ENCODE measurements around the gene NXPH1.

Gene NXPH1

GRCh38 chr7:8581842-8582241 lies 148.4 kb downstream of the NXPH1 start:
- Histone ChIP-seq H3K36me3 (ENCODE audit: control insufficient read depth, insufficient read depth, low read length, severe bottlenecking) (no peaks in the 10 kb centered on the region), H3K9ac (ENCODE audit: low read length) (no peak overlapping the region), H3K4me1 (ENCODE audit: control insufficient read depth, insufficient read depth, low read length) (no peaks in the 10 kb centered on the region), H3K4me3 (ENCODE audit: low read length) (no peak overlapping the region), H3K27me3 (replicated peaks; ENCODE audit: control insufficient read depth, insufficient read depth, low read length) (no peaks in the 10 kb centered on the region), H3K9me3 (ENCODE audit: control insufficient read depth, low read length) (no peaks in the 10 kb centered on the region)
- no peak for DNase-seq (ENCODE audit: low read depth)

GRCh38 chr7:8582728-8583127 lies 149.3 kb downstream of the NXPH1 start:
- Histone ChIP-seq H3K9ac (ENCODE audit: low read length) (no peak overlapping the region), H3K4me3 (ENCODE audit: low read length) (no peak overlapping the region), H3K36me3 (ENCODE audit: control insufficient read depth, insufficient read depth, low read length, severe bottlenecking) (no peaks in the 10 kb centered on the region), H3K9me3 (ENCODE audit: control insufficient read depth, low read length) (no peaks in the 10 kb centered on the region), H3K27me3 (replicated peaks; ENCODE audit: control insufficient read depth, insufficient read depth, low read length) (no peaks in the 10 kb centered on the region), H3K4me1 (ENCODE audit: control insufficient read depth, insufficient read depth, low read length) (no peaks in the 10 kb centered on the region)
- no peak for DNase-seq (ENCODE audit: low read depth)

DNA sequence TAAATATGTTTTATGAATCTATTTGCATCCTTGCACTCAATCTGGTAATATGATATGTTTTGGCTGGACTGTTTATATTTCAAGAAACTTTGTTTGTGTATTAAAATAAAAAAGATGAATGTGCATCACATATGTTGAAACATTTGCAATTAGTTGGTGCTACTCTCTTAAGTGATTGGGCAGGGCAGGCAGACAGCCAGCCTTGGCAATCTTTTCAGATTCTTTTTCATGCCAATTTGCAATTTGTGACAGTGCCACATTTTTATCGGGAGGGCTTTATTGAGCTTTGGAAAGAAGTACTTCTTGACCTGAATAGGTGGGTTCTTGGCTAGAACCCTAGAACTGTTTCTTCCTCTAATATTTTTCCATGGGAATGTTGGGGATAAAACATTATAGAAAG lies 152.2 kb downstream of the NXPH1 start:
- Histone ChIP-seq H3K9ac (ENCODE audit: low read length) (no peak overlapping the region), H3K9me3 (ENCODE audit: control insufficient read depth, low read length) (no peaks in the 10 kb centered on the region), H3K27me3 (replicated peaks; ENCODE audit: control insufficient read depth, insufficient read depth, low read length) (no peaks in the 10 kb centered on the region), H3K36me3 (ENCODE audit: control insufficient read depth, insufficient read depth, low read length, severe bottlenecking) (no peaks in the 10 kb centered on the region), H3K4me1 (ENCODE audit: control insufficient read depth, insufficient read depth, low read length) (no peaks in the 10 kb centered on the region), H3K4me3 (ENCODE audit: low read length) (no peak overlapping the region)
- no peak for DNase-seq (ENCODE audit: low read depth)

DNA sequence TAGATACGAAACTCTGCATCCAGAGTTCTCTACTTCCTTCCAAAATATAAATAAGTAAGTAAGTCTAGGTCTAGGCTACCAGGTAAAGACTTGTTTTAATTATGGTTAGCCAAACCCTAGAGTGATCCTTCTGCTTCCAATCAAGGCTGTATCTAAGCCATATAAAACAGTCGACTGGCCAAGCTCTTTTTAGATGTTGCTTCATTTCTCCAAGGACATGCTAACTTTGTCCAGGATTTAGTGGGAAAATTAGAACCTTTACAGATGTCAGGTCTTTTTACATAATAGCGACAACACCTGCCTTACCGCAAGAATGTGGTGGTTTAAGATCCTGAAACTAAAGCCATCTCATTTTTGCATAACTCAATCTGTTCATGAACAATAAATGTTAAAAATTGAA lies 156.8 kb downstream of the NXPH1 start:
- Histone ChIP-seq H3K4me1 (ENCODE audit: control insufficient read depth, insufficient read depth, low read length) (no peaks in the 10 kb centered on the region), H3K9ac (ENCODE audit: low read length) (no peak overlapping the region), H3K4me3 (ENCODE audit: low read length) (no peak overlapping the region), H3K36me3 (ENCODE audit: control insufficient read depth, insufficient read depth, low read length, severe bottlenecking) (no peaks in the 10 kb centered on the region), H3K27me3 (replicated peaks; ENCODE audit: control insufficient read depth, insufficient read depth, low read length) (no peaks in the 10 kb centered on the region), H3K9me3 (ENCODE audit: control insufficient read depth, low read length) (peaks cover 2% of the 10 kb centered on the region)
- no peak for DNase-seq (ENCODE audit: low read depth)

- H3K36me3 ChIP-seq (ENCODE audit: control insufficient read depth, insufficient read depth, low read length, severe bottlenecking): no peaks in the 10 kb centered on the region
- H3K4me1 ChIP-seq (ENCODE audit: control insufficient read depth, insufficient read depth, low read length): no peaks in the 10 kb centered on the region
- no peaks in the 10 kb centered on the region for H3K27me3 ChIP-seq (replicated peaks; ENCODE audit: control insufficient read depth, insufficient read depth, low read length)
- H3K9me3 ChIP-seq (ENCODE audit: control insufficient read depth, low read length): peaks cover 2% of the 10 kb centered on the region
- DNase-seq (ENCODE audit: low read depth): no peak
- no peak overlapping the region for H3K4me3 ChIP-seq (ENCODE audit: low read length)
- H3K9ac ChIP-seq (ENCODE audit: low read length): no peak overlapping the region
Observed at GRCh38 chr7:8590791-8591190, 157.4 kb downstream of the NXPH1 start.

DNA sequence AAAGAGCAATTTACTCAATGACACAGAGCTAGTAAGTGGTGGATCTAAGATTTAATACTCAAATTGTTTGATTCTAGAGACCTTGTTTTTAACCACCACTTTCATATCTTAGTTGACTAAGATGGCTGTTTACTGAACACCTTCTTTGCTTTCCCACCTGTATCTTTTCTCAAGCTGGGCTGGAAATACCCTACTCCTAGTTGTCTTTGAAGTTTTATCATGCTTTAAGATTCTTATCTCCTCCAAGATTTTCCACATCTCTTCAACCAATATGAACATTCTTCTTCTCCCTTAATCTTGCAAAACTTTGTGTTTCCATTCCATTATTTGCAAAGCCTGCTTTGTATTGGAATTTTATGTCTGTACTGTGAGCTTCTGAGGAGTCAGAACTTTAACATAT lies 157.9 kb downstream of the NXPH1 start:
- Histone ChIP-seq H3K9ac (ENCODE audit: low read length) (no peak overlapping the region), H3K4me3 (ENCODE audit: low read length) (no peak overlapping the region), H3K9me3 (ENCODE audit: control insufficient read depth, low read length) (peaks cover 2% of the 10 kb centered on the region), H3K36me3 (ENCODE audit: control insufficient read depth, insufficient read depth, low read length, severe bottlenecking) (no peaks in the 10 kb centered on the region), H3K27me3 (replicated peaks; ENCODE audit: control insufficient read depth, insufficient read depth, low read length) (no peaks in the 10 kb centered on the region), H3K4me1 (ENCODE audit: control insufficient read depth, insufficient read depth, low read length) (no peaks in the 10 kb centered on the region)
- no peak for DNase-seq (ENCODE audit: low read depth)

DNA sequence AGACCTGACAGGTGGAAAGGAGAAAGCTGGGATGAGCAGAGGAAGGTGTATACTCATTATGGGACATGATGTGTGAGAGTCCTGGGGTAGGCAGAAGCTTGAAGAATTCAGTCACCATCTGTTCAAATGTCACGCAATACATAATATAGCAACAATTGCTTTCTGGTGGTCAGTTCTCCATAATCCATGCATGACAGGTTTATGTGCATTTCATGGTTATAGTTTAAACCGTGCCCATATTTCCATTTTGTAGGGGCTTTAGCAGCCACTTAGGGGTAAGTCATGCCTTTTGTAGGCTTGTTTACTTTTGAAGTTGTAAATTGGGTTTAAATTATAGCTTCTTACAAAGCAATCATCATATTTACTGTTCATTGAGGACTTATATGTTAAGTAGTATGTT lies 158.8 kb downstream of the NXPH1 start:
- no peak for DNase-seq (ENCODE audit: low read depth)
- Histone ChIP-seq H3K4me1 (ENCODE audit: control insufficient read depth, insufficient read depth, low read length) (no peaks in the 10 kb centered on the region), H3K36me3 (ENCODE audit: control insufficient read depth, insufficient read depth, low read length, severe bottlenecking) (no peaks in the 10 kb centered on the region), H3K27me3 (replicated peaks; ENCODE audit: control insufficient read depth, insufficient read depth, low read length) (no peaks in the 10 kb centered on the region), H3K4me3 (ENCODE audit: low read length) (no peak overlapping the region), H3K9ac (ENCODE audit: low read length) (no peak overlapping the region), H3K9me3 (ENCODE audit: control insufficient read depth, low read length) (peaks cover 2% of the 10 kb centered on the region)

DNA sequence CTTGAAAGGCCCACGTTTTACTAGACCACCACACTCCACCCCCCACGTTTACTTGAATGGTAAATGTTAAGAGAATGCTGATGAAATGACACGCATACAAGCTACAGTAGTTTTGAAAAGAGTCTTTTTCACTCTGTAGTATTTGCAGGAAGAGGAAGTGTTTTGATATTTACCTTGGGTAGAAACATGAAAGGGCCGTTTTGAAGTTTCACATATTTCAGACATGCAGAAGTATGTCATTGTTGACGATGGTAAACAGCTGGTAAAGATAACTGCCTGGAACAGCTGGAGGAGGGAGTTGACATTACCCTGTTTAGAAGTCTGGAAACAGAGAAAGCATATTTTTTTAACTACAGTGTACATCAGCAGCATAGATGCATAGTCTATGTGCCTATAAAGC lies 160.7 kb downstream of the NXPH1 start:
- Histone ChIP-seq H3K36me3 (ENCODE audit: control insufficient read depth, insufficient read depth, low read length, severe bottlenecking) (no peaks in the 10 kb centered on the region), H3K9ac (ENCODE audit: low read length) (no peak overlapping the region), H3K27me3 (replicated peaks; ENCODE audit: control insufficient read depth, insufficient read depth, low read length) (no peaks in the 10 kb centered on the region), H3K9me3 (ENCODE audit: control insufficient read depth, low read length) (peaks cover 2% of the 10 kb centered on the region), H3K4me3 (ENCODE audit: low read length) (no peak overlapping the region), H3K4me1 (ENCODE audit: control insufficient read depth, insufficient read depth, low read length) (no peaks in the 10 kb centered on the region)
- DNase-seq (ENCODE audit: low read depth): no peak

DNA sequence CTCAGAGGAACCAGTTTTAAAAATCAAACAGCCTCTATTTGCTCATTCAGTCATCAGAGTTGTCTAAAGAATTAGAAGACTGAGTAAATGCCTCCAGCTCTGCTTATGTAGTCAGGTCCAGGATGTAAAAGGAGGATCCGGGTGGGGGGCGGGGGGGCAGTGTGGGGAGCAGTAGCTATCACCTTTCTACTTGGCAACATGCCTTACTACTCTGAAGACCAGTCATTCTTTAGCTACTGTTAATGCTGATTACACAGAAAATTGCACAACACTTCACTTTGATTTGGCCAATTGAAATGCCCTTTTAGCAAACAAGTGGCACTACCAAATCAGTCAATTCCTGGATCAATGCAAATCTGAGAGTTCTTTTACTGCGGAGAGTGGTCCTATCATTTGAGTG lies 164.2 kb downstream of the NXPH1 start:
- DNase-seq (ENCODE audit: low read depth): no peak
- no peaks in the 10 kb centered on the region for H3K4me1 ChIP-seq (ENCODE audit: control insufficient read depth, insufficient read depth, low read length)
- no peaks in the 10 kb centered on the region for H3K36me3 ChIP-seq (ENCODE audit: control insufficient read depth, insufficient read depth, low read length, severe bottlenecking)
- no peaks in the 10 kb centered on the region for H3K27me3 ChIP-seq (replicated peaks; ENCODE audit: control insufficient read depth, insufficient read depth, low read length)
- no peaks in the 10 kb centered on the region for H3K9me3 ChIP-seq (ENCODE audit: control insufficient read depth, low read length)
- no peak overlapping the region for H3K9ac ChIP-seq (ENCODE audit: low read length)
- H3K4me3 ChIP-seq (ENCODE audit: low read length): no peak overlapping the region

- H3K4me3 ChIP-seq (ENCODE audit: low read length): no peak overlapping the region
- no peak for DNase-seq (ENCODE audit: low read depth)
- no peaks in the 10 kb centered on the region for H3K9me3 ChIP-seq (ENCODE audit: control insufficient read depth, low read length)
- H3K4me1 ChIP-seq (ENCODE audit: control insufficient read depth, insufficient read depth, low read length): no peaks in the 10 kb centered on the region
- H3K9ac ChIP-seq (ENCODE audit: low read length): no peak overlapping the region
- H3K27me3 ChIP-seq (replicated peaks; ENCODE audit: control insufficient read depth, insufficient read depth, low read length): no peaks in the 10 kb centered on the region
- H3K36me3 ChIP-seq (ENCODE audit: control insufficient read depth, insufficient read depth, low read length, severe bottlenecking): no peaks in the 10 kb centered on the region
Observed at GRCh38 chr7:8601121-8601520, 167.7 kb downstream of the NXPH1 start.

- no peak overlapping the region for H3K9ac ChIP-seq (ENCODE audit: low read length)
Observed at GRCh38 chr7:8605221-8605620, 171.8 kb downstream of the NXPH1 start.

DNA sequence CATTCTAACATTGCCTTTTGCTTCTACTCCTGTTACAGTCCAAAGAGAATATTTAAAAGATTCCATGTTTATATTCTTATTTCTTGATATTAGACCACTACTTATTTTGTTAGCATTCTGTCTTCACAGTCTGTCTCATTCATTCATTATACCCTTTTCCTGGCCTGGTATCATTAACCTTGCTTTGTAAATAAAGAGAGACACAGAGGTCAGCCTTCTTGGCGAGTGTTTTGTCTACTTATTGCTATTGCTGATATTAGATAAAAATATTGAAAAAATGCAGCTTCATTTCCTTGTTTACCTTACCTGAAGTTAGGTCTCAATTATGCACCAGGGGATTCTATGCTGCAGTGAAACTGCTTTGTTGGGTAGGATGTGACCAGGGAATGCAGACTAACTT lies 179.2 kb downstream of the NXPH1 start:
- DNase-seq (ENCODE audit: low read depth): no peak
- Histone ChIP-seq H3K36me3 (ENCODE audit: control insufficient read depth, insufficient read depth, low read length, severe bottlenecking) (no peaks in the 10 kb centered on the region), H3K9me3 (ENCODE audit: control insufficient read depth, low read length) (no peaks in the 10 kb centered on the region), H3K4me3 (ENCODE audit: low read length) (no peak overlapping the region), H3K9ac (ENCODE audit: low read length) (no peak overlapping the region), H3K4me1 (ENCODE audit: control insufficient read depth, insufficient read depth, low read length) (no peaks in the 10 kb centered on the region), H3K27me3 (replicated peaks; ENCODE audit: control insufficient read depth, insufficient read depth, low read length) (no peaks in the 10 kb centered on the region)

More at GRCh38 chr7:8605221-8605620, 171.8 kb downstream of the NXPH1 start:
- no peaks in the 10 kb centered on the region for H3K27me3 ChIP-seq (replicated peaks; ENCODE audit: control insufficient read depth, insufficient read depth, low read length)
- no peaks in the 10 kb centered on the region for H3K9me3 ChIP-seq (ENCODE audit: control insufficient read depth, low read length)
- H3K36me3 ChIP-seq (ENCODE audit: control insufficient read depth, insufficient read depth, low read length, severe bottlenecking): no peaks in the 10 kb centered on the region
- no peak overlapping the region for H3K4me3 ChIP-seq (ENCODE audit: low read length)
- H3K4me1 ChIP-seq (ENCODE audit: control insufficient read depth, insufficient read depth, low read length): no peaks in the 10 kb centered on the region
- no peak for DNase-seq (ENCODE audit: low read depth)

Measured in adipocyte (in vitro differentiated cells).